Esophagus (tissue), 2 donors: ENCODE data around the gene SPRR5. TPM values are rescaled to one million over a fixed set of nuclear protein-coding genes. Genes with fewer than 3 reads are reported as not detected.

Experiments
- H3K27ac ChIP-seq, 2 donors: one replicate each; pipeline ENCODE4 v1.5.1; 2013; ENCODE audit warnings: low read depth in 2 of 2, mild to moderate bottlenecking in 2 of 2, inconsistent platforms in 1 of 2, low read length in 1 of 2, moderate library complexity in 1 of 2
- H3K27me3 ChIP-seq, 2 donors: one replicate each; pipeline ENCODE4 v1.6.1; 2013; ENCODE audit warnings: low read length in 2 of 2, control low read depth in 1 of 2, mild to moderate bottlenecking in 1 of 2; ENCODE audit not compliant: insufficient read depth in 2 of 2, control insufficient read depth in 1 of 2
- H3K36me3 ChIP-seq, 2 donors: one replicate each; pipeline ENCODE4 v1.6.1; 2013; ENCODE audit warnings: low read length in 1 of 2; ENCODE audit not compliant: control insufficient read depth in 2 of 2, insufficient read depth in 2 of 2
- H3K4me1 ChIP-seq, 2 donors: one replicate each; pipeline ENCODE4 v1.6.1; 2013; ENCODE audit warnings: low read length in 1 of 2; ENCODE audit not compliant: control insufficient read depth in 2 of 2, insufficient read depth in 2 of 2
- H3K4me3 ChIP-seq, 2 donors: one replicate each; pipeline ENCODE4 v1.5.1; 2013; ENCODE audit warnings: low read length in 2 of 2, mild to moderate bottlenecking in 2 of 2, low read depth in 1 of 2, moderate library complexity in 1 of 2
- H3K9me3 ChIP-seq, 2 donors: one replicate each; pipeline ENCODE4 v1.6.1; 2013; ENCODE audit warnings: mild to moderate bottlenecking in 2 of 2, low read depth in 1 of 2, low read length in 1 of 2, moderate library complexity in 1 of 2; ENCODE audit not compliant: control insufficient read depth in 2 of 2, insufficient read depth in 1 of 2
- WGBS, 2 donors: extraction: QIAGEN DNeasy Blood & Tissue Kit; methylation state at CpG; one replicate each; pipeline ENCODE4 v1.1.7; 2013; 5-methylcytosine and 5-hydroxymethylcytosine counted together
- polyA plus RNA-seq, 2 donors: library from polyadenylated mRNA; stranded (reverse); fragments of 200-250 nt; gene quantifications; one replicate each; pipeline ENCODE4 v1.2.3, GENCODE V29; 2013
- donor health status: healthy with polysubstance abuse.
- donor health status: Bipolar disorder and iron deficiency.

The SPRR5 gene
- polyA plus RNA-seq, 2 donors: 1.1 to 4.2 TPM

DNA sequence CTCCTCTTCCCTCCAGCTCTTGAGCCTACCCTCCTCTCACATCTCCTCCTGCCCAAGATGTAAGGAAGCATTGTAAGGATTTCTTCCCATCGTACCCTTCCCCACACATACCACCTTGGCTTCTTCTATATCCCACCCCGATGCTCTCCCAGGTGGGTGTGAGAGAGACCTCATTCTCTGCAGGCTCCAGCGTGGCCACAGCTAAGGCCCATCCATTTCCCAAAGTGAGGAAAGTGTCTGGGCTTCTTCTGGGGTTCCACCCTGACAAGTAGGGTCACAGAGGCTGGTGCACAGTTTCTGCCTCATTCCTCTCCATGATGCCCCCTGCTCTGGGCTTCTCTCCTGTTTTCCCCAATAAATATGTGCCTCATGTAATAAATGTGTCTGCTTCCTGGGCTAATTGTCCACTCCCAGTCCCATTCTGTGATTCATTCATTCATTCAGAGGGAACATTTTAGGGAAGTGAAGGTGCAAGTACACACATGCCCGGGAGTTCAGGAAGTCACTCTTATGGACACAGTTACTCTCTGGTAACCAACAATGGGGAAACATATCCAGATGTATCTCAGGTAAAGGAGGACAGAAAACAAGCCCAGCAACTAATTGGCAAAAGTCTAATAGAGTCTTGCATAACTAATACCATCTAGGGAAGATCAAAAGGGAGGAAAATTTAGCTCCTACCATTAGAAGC is 25.3 kb downstream of the SPRR5 start:
- no peaks in the 10 kb centered on the region for H3K27me3 ChIP-seq
- no peak overlapping the region for H3K4me3 ChIP-seq
- WGBS, 2 donors: 70 to 72% methylated on average over 4 of the region's 4 CpGs
- H3K9me3 ChIP-seq: peaks cover 0 to 2% of the 10 kb centered on the region in 2 donors
- H3K4me1 ChIP-seq: peaks cover 2 to 12% of the 10 kb centered on the region in 2 donors
- peak overlapping the region; percentile 78 to 86 for H3K27ac ChIP-seq
- H3K36me3 ChIP-seq: no peaks in the 10 kb centered on the region

DNA sequence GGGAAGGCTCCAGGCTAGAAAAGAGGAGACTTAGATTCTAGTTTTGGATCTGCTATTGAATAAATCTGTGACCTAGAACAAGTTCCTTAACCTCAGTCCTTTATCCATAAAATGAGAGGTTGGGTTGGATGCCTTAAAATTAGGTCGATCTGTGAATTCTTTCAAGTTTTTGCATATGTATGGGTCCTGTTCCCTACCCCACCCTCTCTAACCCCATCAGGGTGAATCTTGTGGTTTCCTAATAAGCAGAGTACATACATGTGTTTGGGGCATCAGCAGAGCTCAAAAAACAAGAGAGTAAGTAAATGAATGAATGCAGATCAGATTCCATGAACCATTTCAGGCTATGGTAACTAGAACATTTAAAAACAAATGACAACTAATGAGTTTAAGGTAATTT is 29.7 kb downstream of the SPRR5 start:
- Histone ChIP-seq H3K4me1 (peaks cover 2 to 12% of the 10 kb centered on the region in 2 donors), H3K27ac (no peak overlapping the region), H3K36me3 (no peaks in the 10 kb centered on the region), H3K4me3 (no peak overlapping the region), H3K9me3 (no peaks in the 10 kb centered on the region), H3K27me3 (no peaks in the 10 kb centered on the region)
- WGBS, 2 donors: 72% methylated on average over 1 of the region's 1 CpG

DNA sequence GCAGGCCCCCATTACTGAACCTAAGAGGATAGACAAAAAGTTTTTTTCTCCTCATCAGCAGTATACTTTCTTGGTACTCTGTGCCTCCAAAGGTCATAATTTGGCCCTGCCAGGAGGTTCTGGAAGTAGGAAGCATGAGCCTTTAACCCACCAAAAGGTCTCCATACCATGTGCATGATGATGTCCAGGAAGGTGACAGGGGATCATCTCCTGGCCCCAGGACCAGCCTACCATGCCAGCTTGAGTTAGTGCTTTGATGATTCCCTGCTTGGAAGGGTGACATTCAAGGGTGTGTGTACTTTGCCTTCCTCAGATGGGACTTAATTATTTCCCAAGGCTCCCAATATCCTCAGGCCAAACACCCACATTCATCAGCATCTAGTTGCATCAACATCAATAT is 30.6 kb downstream of the SPRR5 start:
- H3K36me3 ChIP-seq: no peaks in the 10 kb centered on the region
- H3K27me3 ChIP-seq: no peaks in the 10 kb centered on the region
- no peaks in the 10 kb centered on the region for H3K9me3 ChIP-seq
- peaks cover 0 to 7% of the 10 kb centered on the region in 2 donors for H3K4me1 ChIP-seq
- H3K27ac ChIP-seq: no peak overlapping the region
- no peak overlapping the region for H3K4me3 ChIP-seq

DNA sequence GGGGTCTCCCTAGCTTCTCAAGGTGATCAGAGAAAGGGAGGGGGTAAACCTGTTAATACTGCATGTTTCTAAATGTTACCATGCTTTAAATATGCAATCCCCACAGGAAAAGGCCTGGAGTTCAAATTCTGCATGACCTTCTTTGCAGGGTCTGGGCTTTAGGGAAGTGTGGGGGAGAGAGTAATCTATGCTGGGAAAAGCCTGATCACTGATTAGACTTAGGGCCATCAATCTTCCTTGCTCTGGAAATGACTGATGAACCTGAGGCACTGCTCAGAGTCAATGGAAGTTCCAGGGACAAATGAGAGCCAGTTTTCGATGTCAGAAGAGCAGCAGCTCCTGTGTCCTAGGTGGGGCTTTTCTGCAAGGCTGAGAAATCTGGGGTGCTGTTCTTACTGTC is 33.7 kb downstream of the SPRR5 start:
- Histone ChIP-seq H3K4me3 (no peak overlapping the region), H3K9me3 (no peaks in the 10 kb centered on the region), H3K27ac (peak overlapping the region; percentile 36 to 93), H3K4me1 (peaks cover 0 to 15% of the 10 kb centered on the region in 2 donors), H3K27me3 (no peaks in the 10 kb centered on the region), H3K36me3 (no peaks in the 10 kb centered on the region)
- 44 to 79% methylated on average over 1 of the region's 1 CpG for WGBS, 2 donors

DNA sequence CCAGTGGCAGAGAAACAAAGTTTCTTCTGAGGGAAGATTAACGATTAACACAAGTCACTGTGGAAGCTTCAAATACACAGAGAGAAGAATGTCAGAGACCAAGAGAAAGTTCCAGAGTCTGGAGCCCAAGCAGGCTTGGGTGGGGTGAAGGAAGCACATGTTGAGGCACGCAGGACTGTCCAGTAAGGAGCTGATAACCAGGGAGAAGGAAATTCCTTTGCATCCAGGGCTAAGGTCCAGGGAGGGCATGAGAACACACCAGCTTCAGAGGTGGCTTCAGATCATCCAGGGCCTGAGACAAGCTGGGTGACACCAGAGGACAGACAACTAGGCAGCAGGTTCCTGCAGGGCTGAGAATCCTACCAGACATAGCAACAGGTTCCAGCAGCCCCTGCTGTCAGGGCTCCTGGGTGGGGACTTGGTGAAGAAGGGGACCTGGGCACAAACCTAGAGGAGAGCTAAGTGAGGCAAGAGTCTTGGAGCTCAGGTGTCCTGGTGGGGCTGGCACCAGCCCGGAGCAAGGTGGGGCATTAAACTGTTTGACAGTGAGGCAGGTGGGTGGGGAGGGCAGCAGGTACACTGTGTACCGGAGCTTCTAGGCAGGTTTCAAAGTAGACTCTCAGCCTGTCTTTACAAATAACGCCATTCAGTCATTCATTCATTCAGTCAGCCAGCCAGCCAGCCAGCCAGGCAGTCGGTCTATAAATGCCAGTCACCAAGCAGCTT is 34.3 kb downstream of the SPRR5 start:
- WGBS, 2 donors: 61 to 66% methylated on average over 6 of the region's 6 CpGs
- H3K9me3 ChIP-seq: no peaks in the 10 kb centered on the region
- H3K4me3 ChIP-seq: no peak overlapping the region
- H3K36me3 ChIP-seq: no peaks in the 10 kb centered on the region
- peak overlapping the region; percentile 36 to 93 for H3K27ac ChIP-seq
- no peaks in the 10 kb centered on the region for H3K27me3 ChIP-seq
- H3K4me1 ChIP-seq: peaks cover 0 to 15% of the 10 kb centered on the region in 2 donors

DNA sequence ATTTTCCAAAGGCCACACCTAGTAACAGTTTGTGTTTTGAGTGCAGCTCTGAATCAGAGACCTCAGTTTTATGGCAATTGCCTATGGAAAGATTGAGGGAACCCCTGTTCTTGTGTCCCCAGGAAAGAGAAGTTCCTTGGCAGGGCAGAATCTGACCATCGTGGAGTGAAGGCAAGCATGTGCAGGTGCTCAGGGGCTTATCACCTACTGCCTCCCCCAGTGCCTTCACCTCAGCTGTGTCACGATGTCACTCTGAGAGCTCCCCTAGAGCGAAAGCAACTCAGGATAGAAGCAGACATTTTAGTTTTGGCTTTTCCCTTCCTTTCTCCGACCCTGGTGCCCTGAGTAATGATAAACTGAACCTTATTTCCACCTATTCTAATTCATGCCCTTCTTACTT is 35.1 kb downstream of the SPRR5 start:
- Histone ChIP-seq H3K27me3 (no peaks in the 10 kb centered on the region), H3K36me3 (no peaks in the 10 kb centered on the region), H3K4me3 (no peak overlapping the region), H3K9me3 (no peaks in the 10 kb centered on the region), H3K4me1 (peaks cover 0 to 15% of the 10 kb centered on the region in 2 donors), H3K27ac (peak overlapping the region; percentile 6 to 93)
- 77 to 84% methylated on average over 4 of the region's 4 CpGs for WGBS, 2 donors

DNA sequence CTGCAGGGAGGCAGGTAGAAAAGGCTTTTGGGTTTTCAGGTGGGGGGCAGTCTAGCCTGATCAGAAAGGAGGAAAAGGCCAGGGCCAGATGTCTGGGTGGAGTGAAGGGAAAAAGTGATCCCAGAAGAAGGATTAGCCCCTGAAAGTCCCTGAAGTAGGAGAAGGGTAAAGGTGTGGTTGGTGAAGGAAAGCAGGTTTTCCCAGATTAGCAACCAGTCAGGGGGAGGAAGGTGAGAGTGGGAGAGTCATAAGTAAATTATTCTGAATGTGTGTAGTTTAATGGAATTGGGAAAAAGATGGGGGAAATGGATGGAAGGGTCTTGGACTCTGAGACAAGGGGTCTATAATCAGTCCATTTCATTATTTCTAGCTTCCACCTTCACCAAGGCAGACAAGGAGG is 36.2 kb downstream of the SPRR5 start:
- H3K27me3 ChIP-seq: no peaks in the 10 kb centered on the region
- H3K4me3 ChIP-seq: no peak overlapping the region
- H3K4me1 ChIP-seq: peaks cover 0 to 15% of the 10 kb centered on the region in 2 donors
- H3K36me3 ChIP-seq: no peaks in the 10 kb centered on the region
- H3K27ac ChIP-seq: peak overlapping the region; percentile 82 to 92
- no peaks in the 10 kb centered on the region for H3K9me3 ChIP-seq

DNA sequence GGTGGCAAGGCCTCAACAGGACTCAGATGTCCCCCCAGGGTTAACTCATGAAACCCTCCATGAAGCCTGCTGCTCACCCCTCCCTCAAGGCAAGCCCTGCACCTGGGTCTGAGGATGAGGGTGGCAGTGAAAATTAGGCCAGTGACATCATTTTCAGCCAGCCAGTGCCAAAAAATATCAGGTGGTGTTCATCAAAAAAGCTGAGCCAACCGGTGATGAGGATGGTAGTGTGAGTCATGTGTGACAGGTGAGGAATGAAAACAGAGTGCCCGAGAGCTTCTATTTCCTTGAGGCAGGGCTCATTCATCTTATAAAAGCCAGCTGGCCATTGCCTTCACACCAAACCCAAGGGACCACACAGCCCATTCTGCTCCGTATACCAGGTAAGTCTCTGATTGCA is 36.7 kb downstream of the SPRR5 start, which contains the start of gene SPRR1A:
Gene SPRR1A, plus strand, starts transcription at position 339 of the 400 bp plus-strand sequence. CDS start 1,150 bp downstream, outside the sequence.
- no peaks in the 10 kb centered on the region for H3K9me3 ChIP-seq
- no peaks in the 10 kb centered on the region for H3K27me3 ChIP-seq
- H3K4me1 ChIP-seq: peaks cover 0 to 15% of the 10 kb centered on the region in 2 donors
- no peaks in the 10 kb centered on the region for H3K36me3 ChIP-seq
- peak within 1 kb of the TSS; percentile 82 to 92 for H3K27ac ChIP-seq
- peak within 1 kb of the TSS; percentile 6 to 53 for H3K4me3 ChIP-seq
- 46 to 60% methylated on average over 3 of the region's 3 CpGs for WGBS, 2 donors

DNA sequence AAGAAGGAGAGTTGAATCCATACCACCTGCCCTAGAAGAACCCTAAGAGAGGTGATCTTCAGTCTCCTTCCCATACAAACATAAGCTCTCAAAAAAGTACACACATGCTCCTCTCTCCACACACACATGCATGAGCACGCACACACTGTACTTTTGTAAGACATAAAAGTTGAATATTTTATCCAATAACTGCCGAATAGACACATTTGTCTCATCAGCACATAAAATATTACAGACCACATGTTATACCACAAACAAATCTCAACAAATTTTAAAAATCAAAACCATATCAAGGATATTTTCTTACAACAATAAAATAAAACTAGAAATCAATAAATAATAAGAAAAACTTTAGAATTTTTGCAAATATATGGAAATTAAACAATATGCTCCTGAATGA is 39.6 kb downstream of the SPRR5 start:
- H3K27ac ChIP-seq: no peak overlapping the region
- no peaks in the 10 kb centered on the region for H3K36me3 ChIP-seq
- H3K4me3 ChIP-seq: no peak overlapping the region
- H3K9me3 ChIP-seq: no peaks in the 10 kb centered on the region
- no peaks in the 10 kb centered on the region for H3K27me3 ChIP-seq
- 83 to 91% methylated on average over 2 of the region's 2 CpGs for WGBS, 2 donors
- H3K4me1 ChIP-seq: peaks cover 0 to 10% of the 10 kb centered on the region in 2 donors
